T-helper 17 cell (primary cell): Measurements from ENCODE around the gene ZNF580. TPM values are rescaled to one million over a fixed set of nuclear protein-coding genes. Genes with fewer than 3 reads are reported as not detected.
A peak's percentile ranks its signal among the peaks of the same experiment; 100 is the strongest.

Experiments used
- ATAC-seq: fragments of 150-1000 bp; cut with Tn5 transposase; 2 replicates; pipeline ENCODE4 v1.10.0; 2021; ENCODE audit warnings: mild to moderate bottlenecking, moderate library complexity
- DNase-seq, 3 donors: peaks; one replicate each; pipeline versions ENCODE4 v3.0.0 to v3.0.0-alpha.2; 2020 to 2021
- H3K9me3 ChIP-seq: one replicate; pipeline ENCODE4 v1.7.0; 2013; ENCODE audit warnings: low read length, mild to moderate bottlenecking; ENCODE audit not compliant: control insufficient read depth, poor library complexity, severe bottlenecking
- H3K27ac Mint-ChIP-seq: one replicate; pipeline ENCODE4 v1.8.0; 2022; ENCODE audit warnings: mild to moderate bottlenecking, moderate library complexity, mixed read lengths
- H3K27me3 Mint-ChIP-seq: one replicate; pipeline ENCODE4 v1.8.0; 2022; ENCODE audit warnings: mixed read lengths
- H3K36me3 Mint-ChIP-seq: one replicate; pipeline ENCODE4 v1.8.0; 2022; ENCODE audit warnings: low read depth, mixed read lengths
- H3K4me1 Mint-ChIP-seq: one replicate; pipeline ENCODE4 v1.8.0; 2022; ENCODE audit warnings: mild to moderate bottlenecking, mixed read lengths
- H3K4me3 Mint-ChIP-seq: one replicate; pipeline ENCODE4 v1.8.0; 2022; ENCODE audit warnings: mild to moderate bottlenecking, moderate library complexity, mixed read lengths
- total RNA-seq, 4 donors: library from RNA in 2 of 4; stranded (reverse) in 2 of 4; gene quantifications; one replicate each; pipeline ENCODE4 v1.2.3 and lab custom pipeline; 2022 to 2026

Gene ZNF580
- total RNA-seq, 2 donors from 2014 or later: 40.3 to 41.8 TPM

GRCh38 chr19:55640043-55640576 is 692 bp upstream of the ZNF580 start:
- H3K9me3 ChIP-seq: no peaks in the 10 kb centered on the region
- peaks cover 61% of the 10 kb centered on the region for H3K4me1 Mint-ChIP-seq
- H3K36me3 Mint-ChIP-seq: peaks cover 10% of the 10 kb centered on the region
- DNase-seq (peak; percentile 64 to 66 (median 65)), ATAC-seq (peak; percentile 57)
- no peaks in the 10 kb centered on the region for H3K27me3 Mint-ChIP-seq
- peak overlapping the region; percentile 98 for H3K4me3 Mint-ChIP-seq
- peak overlapping the region; percentile 84 for H3K27ac Mint-ChIP-seq

GRCh38 chr19:55641426-55642152 is 787 bp downstream of the ZNF580 start:
- H3K4me1 Mint-ChIP-seq: peaks cover 50% of the 10 kb centered on the region
- H3K9me3 ChIP-seq: no peaks in the 10 kb centered on the region
- peak overlapping the region; percentile 98 for H3K4me3 Mint-ChIP-seq
- no peaks in the 10 kb centered on the region for H3K36me3 Mint-ChIP-seq
- DNase-seq: no peak
- H3K27ac Mint-ChIP-seq: peak overlapping the region; percentile 93
- peak; percentile 4 for ATAC-seq
- H3K27me3 Mint-ChIP-seq: no peaks in the 10 kb centered on the region

DNA sequence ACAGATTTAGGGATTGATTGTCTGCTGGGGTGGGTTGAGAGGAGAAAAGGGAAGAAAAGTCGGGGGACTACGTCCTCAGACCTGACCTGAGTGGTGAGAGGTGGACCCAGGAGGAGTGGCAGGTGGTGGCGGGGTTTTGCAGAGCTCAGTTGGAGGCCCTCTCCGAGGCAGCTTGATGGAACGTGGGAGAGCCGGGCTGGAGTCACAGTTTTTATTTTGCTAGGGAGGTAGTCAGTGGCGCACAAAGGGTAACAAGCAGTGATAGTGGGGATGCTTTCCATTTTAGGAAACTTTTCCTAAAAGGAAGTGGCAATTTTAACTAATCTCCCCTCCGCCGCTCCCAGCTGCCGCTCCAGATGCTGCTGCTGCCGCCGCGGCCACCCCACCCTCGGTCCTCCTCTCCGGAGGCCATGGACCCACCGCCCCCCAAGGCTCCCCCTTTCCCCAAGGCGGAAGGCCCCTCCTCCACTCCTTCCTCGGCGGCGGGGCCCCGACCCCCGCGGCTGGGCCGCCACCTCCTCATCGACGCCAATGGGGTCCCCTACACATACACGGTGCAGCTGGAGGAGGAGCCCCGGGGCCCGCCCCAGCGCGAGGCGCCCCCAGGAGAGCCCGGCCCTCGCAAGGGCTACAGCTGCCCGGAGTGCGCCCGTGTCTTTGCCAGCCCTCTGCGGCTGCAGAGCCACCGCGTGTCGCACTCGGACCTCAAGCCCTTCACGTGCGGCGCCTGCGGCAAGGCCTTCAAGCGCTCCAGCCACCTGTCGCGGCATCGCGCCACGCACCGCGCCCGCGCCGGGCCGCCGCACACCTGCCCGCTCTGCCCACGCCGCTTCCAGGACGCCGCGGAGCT is 1.6 kb downstream of the ZNF580 start:
- H3K36me3 Mint-ChIP-seq: no peaks in the 10 kb centered on the region
- no peaks in the 10 kb centered on the region for H3K27me3 Mint-ChIP-seq
- peak overlapping the region; percentile 98 for H3K4me3 Mint-ChIP-seq
- H3K9me3 ChIP-seq: no peaks in the 10 kb centered on the region
- ATAC-seq (peak; percentile 15), DNase-seq (no peak)
- H3K27ac Mint-ChIP-seq: peak overlapping the region; percentile 99
- H3K4me1 Mint-ChIP-seq: peaks cover 44% of the 10 kb centered on the region

- Mint-ChIP-seq H3K36me3 (no peaks in the 10 kb centered on the region), H3K4me1 (peaks cover 40% of the 10 kb centered on the region), H3K27ac (peak within 1 kb of the TSS; percentile 99), H3K4me3 (peak within 1 kb of the TSS; percentile 98), H3K27me3 (no peaks in the 10 kb centered on the region)
- DNase-seq (peak; percentile 65 to 70 (median 69)), ATAC-seq (peak; percentile 63)
- H3K9me3 ChIP-seq: no peaks in the 10 kb centered on the region
Measured at GRCh38 chr19:55643003-55643886, 2.4 kb downstream of the ZNF580 start, which contains the start of gene ZNF581. Gene ZNF581 (plus strand): TSS chr19:55643649. CDS start chr19:55644572, 923 bp downstream.

- H3K27ac Mint-ChIP-seq: peak overlapping the region; percentile 99
- no peak for ATAC-seq
- no peaks in the 10 kb centered on the region for H3K27me3 Mint-ChIP-seq
- peaks cover 40% of the 10 kb centered on the region for H3K4me1 Mint-ChIP-seq
- H3K4me3 Mint-ChIP-seq: peak overlapping the region; percentile 98
- no peak for DNase-seq
- no peaks in the 10 kb centered on the region for H3K36me3 Mint-ChIP-seq
- no peaks in the 10 kb centered on the region for H3K9me3 ChIP-seq
Measured at GRCh38 chr19:55643887-55644176, 3.0 kb downstream of the ZNF580 start.

GRCh38 chr19:55644191-55644833 is 3.5 kb downstream of the ZNF580 start:
- peak overlapping the region; percentile 98 for H3K4me3 Mint-ChIP-seq
- H3K9me3 ChIP-seq: no peaks in the 10 kb centered on the region
- no peaks in the 10 kb centered on the region for H3K36me3 Mint-ChIP-seq
- H3K4me1 Mint-ChIP-seq: peaks cover 37% of the 10 kb centered on the region
- ATAC-seq (no peak), DNase-seq (no peak)
- H3K27me3 Mint-ChIP-seq: no peaks in the 10 kb centered on the region
- peak overlapping the region; percentile 99 for H3K27ac Mint-ChIP-seq

DNA sequence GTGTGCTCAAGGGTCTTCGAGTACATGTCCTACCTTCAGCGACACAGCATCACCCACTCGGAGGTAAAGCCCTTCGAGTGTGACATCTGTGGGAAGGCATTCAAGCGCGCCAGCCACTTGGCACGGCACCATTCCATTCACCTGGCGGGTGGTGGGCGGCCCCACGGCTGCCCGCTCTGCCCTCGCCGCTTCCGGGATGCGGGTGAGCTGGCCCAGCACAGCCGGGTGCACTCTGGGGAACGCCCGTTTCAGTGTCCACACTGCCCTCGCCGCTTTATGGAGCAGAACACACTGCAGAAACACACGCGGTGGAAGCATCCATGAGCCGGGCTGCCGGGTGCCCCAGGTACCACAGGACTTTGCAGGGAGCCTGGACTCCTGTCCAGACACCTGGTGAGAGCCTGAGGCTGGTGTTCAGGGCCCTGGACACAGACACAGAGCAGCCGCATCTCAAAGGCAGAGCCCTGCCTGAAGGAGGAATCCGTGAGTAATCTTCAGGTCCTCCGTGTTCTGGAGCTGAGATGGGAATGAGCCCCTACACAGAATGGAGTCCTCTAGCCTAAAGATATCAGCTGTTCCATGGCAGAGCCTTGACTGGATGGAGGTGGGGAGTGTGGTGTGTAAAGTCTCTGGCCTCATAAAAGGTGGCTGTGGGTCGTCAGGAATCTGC is 4.2 kb downstream of the ZNF580 start:
- no peaks in the 10 kb centered on the region for H3K36me3 Mint-ChIP-seq
- H3K27ac Mint-ChIP-seq: peak overlapping the region; percentile 67
- H3K4me3 Mint-ChIP-seq: peak overlapping the region; percentile 67
- DNase-seq: no peak
- H3K9me3 ChIP-seq: no peaks in the 10 kb centered on the region
- ATAC-seq: no peak
- H3K4me1 Mint-ChIP-seq: peaks cover 40% of the 10 kb centered on the region
- H3K27me3 Mint-ChIP-seq: no peaks in the 10 kb centered on the region

DNA sequence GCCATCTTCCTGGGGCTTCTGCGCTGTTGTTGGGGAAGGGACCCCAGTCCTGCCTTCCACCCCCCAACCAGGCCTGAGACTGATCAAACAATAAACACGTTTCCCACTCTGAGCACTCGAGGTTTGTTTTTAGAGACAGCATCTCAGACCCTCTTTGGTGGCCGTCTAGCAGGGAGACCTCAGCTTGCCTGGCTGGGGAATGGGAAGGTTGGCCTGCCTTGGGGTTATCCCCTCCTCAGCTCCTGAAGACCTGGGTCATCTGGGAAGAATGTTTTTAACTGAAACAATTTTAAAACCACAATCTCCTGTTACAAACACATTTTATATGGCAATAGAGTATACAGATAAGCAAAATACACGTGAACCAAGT is 4.7 kb downstream of the ZNF580 start:
- peak overlapping the region; percentile 67 for H3K27ac Mint-ChIP-seq
- peaks cover 35% of the 10 kb centered on the region for H3K4me1 Mint-ChIP-seq
- peak overlapping the region; percentile 67 for H3K4me3 Mint-ChIP-seq
- no peaks in the 10 kb centered on the region for H3K36me3 Mint-ChIP-seq
- ATAC-seq (no peak), DNase-seq (no peak)
- no peaks in the 10 kb centered on the region for H3K27me3 Mint-ChIP-seq
- H3K9me3 ChIP-seq: no peaks in the 10 kb centered on the region

DNA sequence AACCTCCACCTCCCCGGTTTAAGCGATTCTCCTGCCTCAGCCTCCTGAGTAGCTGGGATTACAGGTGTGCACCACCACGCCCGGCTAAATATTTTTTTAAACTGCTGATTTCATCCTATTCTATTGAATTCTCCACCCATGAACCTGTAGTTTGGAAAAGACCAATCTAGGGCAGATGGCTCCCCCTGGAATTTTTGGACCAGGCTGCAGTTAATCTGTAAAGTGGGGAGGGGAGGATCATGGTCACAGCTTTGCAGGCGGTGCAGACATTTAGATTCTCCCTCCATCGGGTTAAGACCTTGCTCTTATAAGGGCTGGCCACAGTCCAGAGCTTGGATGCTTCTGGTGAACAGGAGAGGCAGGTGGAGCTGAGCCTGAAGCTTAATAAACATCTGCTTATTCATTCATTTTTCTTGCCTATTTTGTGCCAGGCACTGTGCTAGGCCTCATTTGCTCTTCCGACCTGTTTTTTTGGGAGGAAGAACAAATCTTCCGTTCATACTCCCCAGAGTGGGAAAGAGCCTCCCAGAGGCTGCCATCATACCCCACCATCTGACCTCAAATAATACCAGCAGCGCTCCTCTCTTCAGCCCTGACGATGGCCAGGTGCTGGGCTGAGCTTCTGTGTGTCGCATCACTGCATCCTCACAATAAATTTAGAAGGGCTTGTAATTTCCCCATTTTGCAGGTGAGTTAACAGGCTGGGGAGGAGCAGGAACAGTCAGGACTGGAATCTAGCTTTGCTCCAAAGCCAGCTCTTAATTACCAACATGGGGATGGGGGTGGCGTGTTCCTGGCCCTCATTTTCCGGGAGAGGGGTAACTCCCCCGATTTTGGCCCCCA is 6.3 kb downstream of the ZNF580 start:
- Mint-ChIP-seq H3K36me3 (no peaks in the 10 kb centered on the region), H3K4me3 (peak overlapping the region; percentile 71), H3K27ac (peak overlapping the region; percentile 60), H3K4me1 (peaks cover 28% of the 10 kb centered on the region), H3K27me3 (no peaks in the 10 kb centered on the region)
- no peak for ATAC-seq
- no peaks in the 10 kb centered on the region for H3K9me3 ChIP-seq
- DNase-seq: no peak

- ATAC-seq: peak; percentile 34
- Mint-ChIP-seq H3K4me3 (peak within 1 kb of the TSS; percentile 85), H3K36me3 (no peaks in the 10 kb centered on the region)
Measured at GRCh38 chr19:55647732-55648584, 7.2 kb downstream of the ZNF580 start, which contains the start of gene CCDC106. Gene CCDC106 (plus strand): TSS chr19:55648212. CDS start chr19:55649047, 835 bp downstream.

More at GRCh38 chr19:55647732-55648584, 7.2 kb downstream of the ZNF580 start, which contains the start of gene CCDC106:
- H3K27me3 Mint-ChIP-seq: no peaks in the 10 kb centered on the region
- DNase-seq: no peak
- H3K27ac Mint-ChIP-seq: peak within 1 kb of the TSS; percentile 77
- peaks cover 25% of the 10 kb centered on the region for H3K4me1 Mint-ChIP-seq
- H3K9me3 ChIP-seq: no peaks in the 10 kb centered on the region
